Psoas muscle (tissue), 8 donors: ENCODE data around the gene PALM2AKAP2. TPM values are rescaled to one million over a fixed set of nuclear protein-coding genes. Genes with fewer than 3 reads are reported as not detected.

Experiments
- ATAC-seq, 4 donors: fragments of 200-7000 bp; cut with Tn5 transposase; one replicate each; pipeline ENCODE4 v1.9.1; 2020; ENCODE audit warnings: moderate library complexity in 3 of 4, mild to moderate bottlenecking in 2 of 4
- DNase-seq, 2 donors: peaks; one replicate each; pipeline ENCODE4 v3.0.0-alpha.2; 2020
- H3K27ac ChIP-seq: fragments of 200-600 bp; one replicate; pipeline ENCODE4 v1.8.0; 2022
- H3K27me3 ChIP-seq, 3 donors: fragments of 200-600 bp in 1 of 3; one replicate each; pipeline versions ENCODE4 v1.6.1 to v1.8.0; 2013 to 2022; ENCODE audit warnings: low read length in 2 of 3, mild to moderate bottlenecking in 2 of 3, moderate library complexity in 1 of 3; ENCODE audit not compliant: insufficient read depth in 3 of 3
- H3K36me3 ChIP-seq, 2 donors: fragments of 200-600 bp in 1 of 2; one replicate each; pipeline versions ENCODE4 v1.6.1 to v1.8.0; 2013 to 2022; ENCODE audit warnings: low read depth in 1 of 2, mild to moderate bottlenecking in 1 of 2, moderate library complexity in 1 of 2; ENCODE audit not compliant: insufficient read depth in 1 of 2
- H3K4me1 ChIP-seq: fragments of 200-600 bp; one replicate; pipeline ENCODE4 v1.8.0; 2022
- H3K4me3 ChIP-seq: fragments of 200-600 bp; one replicate; pipeline ENCODE4 v1.8.0; 2022; ENCODE audit warnings: mild to moderate bottlenecking
- H3K9me3 ChIP-seq: fragments of 200-600 bp; one replicate; pipeline ENCODE4 v1.8.0; 2022
- CTCF ChIP-seq: fragments of 200-600 bp; IDR thresholded peaks from one replicate; pipeline ENCODE4 v1.8.0; 2022; ENCODE audit warnings: antibody characterized with exemption
- WGBS, 3 donors: extraction: QIAGEN DNeasy Blood & Tissue Kit; methylation state at CpG; one replicate each; pipeline versions ENCODE4 v1.1.6 to v1.1.7; 2013; 5-methylcytosine and 5-hydroxymethylcytosine counted together
- intact Hi-C, 2 donors: fragments of 100-400 bp; cut with DNase I; formaldehyde crosslinking; loops; one replicate each; pipeline versions ENCODE4 v1.11.0 to v1.14.2; 2022
- polyA plus RNA-seq, 3 donors: library from polyadenylated mRNA; stranded (reverse); fragments of 200-250 nt; gene quantifications; one replicate each; pipeline ENCODE4 v1.2.3, GENCODE V29; 2013
- total RNA-seq, 4 donors: library from RNA; stranded (reverse); fragmentation: NEBNext Ultra II Directional in 2 of 4; extraction: Animal tissue kit (Norgen Biotek cat#: 25700) in 2 of 4; gene quantifications; one replicate each; pipeline versions ENCODE4 v1.2.1 to v1.2.4, GENCODE V29; 2021 to 2023
- donor health status: healthy with polysubstance abuse.
- donor health status: DM: no; HTN: no; CAD: no; lungs with moderate emphysema.
- donor health status: Bipolar disorder and iron deficiency.
- donor health status: healthy.
- donor health status: DM: yes; HTN: yes; CAD: no.
- donor health status: DM: no; HTN: no; CAD: no.
- donor health status: DM: no; HTN: no; CAD: no.
- donor health status: DM: yes; HTN: yes; CAD: no.

The PALM2AKAP2 gene
- total and polyA plus RNA-seq, 7 donors, result 0.16 to 16.6 (median 1.6) TPM

- Histone ChIP-seq H3K27me3 (no peaks in the 10 kb centered on the region), H3K4me1 (peaks cover 5% of the 10 kb centered on the region), H3K27ac (no peak overlapping the region), H3K4me3 (no peak overlapping the region), H3K36me3 (no peaks in the 10 kb centered on the region), H3K9me3 (no peaks in the 10 kb centered on the region)
- no peak for DNase-seq
- 57 to 65% (median 59%) methylated on average over 3 of the region's 3 CpGs for WGBS, 3 donors
- TF ChIP-seq CTCF, result no peak
- intact Hi-C loops, result no loop called here
- no peak for ATAC-seq
Observed at GRCh38 chr9:109789971-109790370, 10.0 kb downstream of the PALM2AKAP2 start.

GRCh38 chr9:109791003-109791677 lies 11.1 kb downstream of the PALM2AKAP2 start:
- H3K27ac ChIP-seq, result no peak overlapping the region
- intact Hi-C loops, result no loop called here

GRCh38 chr9:109791747-109792146 lies 11.7 kb downstream of the PALM2AKAP2 start:
- no peak for TF ChIP-seq CTCF
- WGBS, 3 donors, result 88 to 94% (median 89%) methylated on average over 1 of the region's 1 CpG
- intact Hi-C loops, result no loop called here
- Histone ChIP-seq H3K4me1 (peaks cover 5% of the 10 kb centered on the region), H3K27me3 (no peaks in the 10 kb centered on the region), H3K4me3 (no peak overlapping the region), H3K9me3 (no peaks in the 10 kb centered on the region), H3K27ac (no peak overlapping the region), H3K36me3 (no peaks in the 10 kb centered on the region)
- ATAC-seq, result no peak
- no peak for DNase-seq

More at GRCh38 chr9:109791003-109791677, 11.1 kb downstream of the PALM2AKAP2 start:
- no peak for TF ChIP-seq CTCF
- Histone ChIP-seq H3K4me1 (peaks cover 5% of the 10 kb centered on the region), H3K36me3 (no peaks in the 10 kb centered on the region), H3K4me3 (no peak overlapping the region), H3K27me3 (no peaks in the 10 kb centered on the region), H3K9me3 (no peaks in the 10 kb centered on the region)
- DNase-seq (no peak), ATAC-seq (no peak)
- 95 to 96% (median 96%) methylated on average over 6 of the region's 6 CpGs for WGBS, 3 donors

GRCh38 chr9:109792951-109793546 lies 13.1 kb downstream of the PALM2AKAP2 start:
- Histone ChIP-seq H3K27ac (no peak overlapping the region), H3K36me3 (no peaks in the 10 kb centered on the region), H3K9me3 (no peaks in the 10 kb centered on the region), H3K27me3 (no peaks in the 10 kb centered on the region), H3K4me3 (no peak overlapping the region), H3K4me1 (peaks cover 5% of the 10 kb centered on the region)
- intact Hi-C loops, result no loop called here
- WGBS, 3 donors, result 70 to 84% (median 74%) methylated on average over 1 of the region's 1 CpG
- DNase-seq (no peak), ATAC-seq (peak; percentile 89 to 95 (median 92))
- TF ChIP-seq CTCF, result no peak
